ENCODE data around the gene SCAP.
"Not testable (repeated sequence)": the region's sequence is repeated elsewhere in the genome, so short reads cannot be mapped to it uniquely, and the experiment has no call there.

Gene SCAP

GRCh38 chr3:47392933-47393332 lies 82.8 kb downstream of the SCAP start:
- no peak for DNase-seq

DNA sequence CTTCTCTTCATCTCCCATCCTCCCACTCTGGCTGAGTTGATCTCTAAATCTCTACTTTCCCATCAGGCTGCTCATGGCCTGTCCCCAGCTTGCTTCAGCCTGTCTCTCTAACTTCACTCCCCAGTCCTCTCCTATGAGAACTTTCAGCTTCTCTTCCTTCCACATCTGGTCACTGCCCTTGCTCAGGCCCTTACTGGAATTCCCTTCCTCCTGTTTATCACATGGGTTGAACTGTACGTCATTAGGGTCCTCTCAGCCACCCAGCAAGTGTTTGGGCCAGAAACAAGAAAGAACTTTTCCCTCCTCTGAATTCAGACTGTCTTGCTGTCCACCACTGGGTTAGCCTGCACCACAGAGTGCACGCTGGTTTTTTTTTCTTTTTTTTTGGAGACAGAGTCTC lies 89.9 kb downstream of the SCAP start:
- DNase-seq = no peak

GRCh38 chr3:47385007-47385406 lies 90.7 kb downstream of the SCAP start:
- no peak for DNase-seq

- DNase-seq = no peak
Measured at GRCh38 chr3:47384425-47384824, 91.3 kb downstream of the SCAP start.

DNA sequence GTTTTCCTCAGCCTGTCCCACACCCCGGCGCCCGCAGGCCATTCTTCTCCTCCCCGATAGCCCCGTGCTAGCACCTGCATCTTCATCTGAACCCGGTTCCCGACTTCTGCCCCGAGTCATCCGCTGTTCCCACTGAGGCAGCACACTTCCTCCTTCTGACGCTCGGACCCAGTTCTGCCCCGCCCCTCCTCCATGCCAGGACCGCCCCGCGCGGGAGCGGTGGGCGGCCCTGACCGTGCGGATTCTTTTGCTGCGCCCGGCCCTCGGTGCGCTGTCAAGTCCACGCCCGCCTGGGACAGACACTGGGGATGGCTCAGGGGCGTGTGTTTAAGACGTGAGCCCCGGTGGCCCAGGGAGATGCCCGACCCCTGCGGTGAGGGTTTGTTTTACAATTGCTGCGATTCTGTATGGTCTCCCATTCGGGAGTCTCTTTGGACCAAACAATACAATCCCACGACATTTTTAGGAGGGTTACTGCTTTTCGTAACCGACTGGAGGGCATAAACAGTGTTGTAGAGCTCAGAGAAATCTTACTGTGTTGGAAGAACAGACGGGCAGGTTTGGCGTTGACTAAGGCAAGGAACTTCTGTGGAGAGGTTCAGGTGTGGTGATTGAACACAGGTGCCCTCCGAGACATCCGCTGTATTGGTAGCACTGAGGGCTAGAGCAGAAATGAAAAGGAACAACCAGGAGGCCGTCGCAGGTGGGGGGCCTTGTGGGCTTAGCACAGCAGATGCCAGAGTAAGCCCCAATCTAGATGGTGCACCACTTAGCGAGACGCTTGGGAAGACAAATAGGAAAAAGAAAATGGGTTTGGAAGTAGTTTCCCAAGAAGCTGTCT lies 94.2 kb downstream of the SCAP start:
- peak; percentile 76 for DNase-seq

DNA sequence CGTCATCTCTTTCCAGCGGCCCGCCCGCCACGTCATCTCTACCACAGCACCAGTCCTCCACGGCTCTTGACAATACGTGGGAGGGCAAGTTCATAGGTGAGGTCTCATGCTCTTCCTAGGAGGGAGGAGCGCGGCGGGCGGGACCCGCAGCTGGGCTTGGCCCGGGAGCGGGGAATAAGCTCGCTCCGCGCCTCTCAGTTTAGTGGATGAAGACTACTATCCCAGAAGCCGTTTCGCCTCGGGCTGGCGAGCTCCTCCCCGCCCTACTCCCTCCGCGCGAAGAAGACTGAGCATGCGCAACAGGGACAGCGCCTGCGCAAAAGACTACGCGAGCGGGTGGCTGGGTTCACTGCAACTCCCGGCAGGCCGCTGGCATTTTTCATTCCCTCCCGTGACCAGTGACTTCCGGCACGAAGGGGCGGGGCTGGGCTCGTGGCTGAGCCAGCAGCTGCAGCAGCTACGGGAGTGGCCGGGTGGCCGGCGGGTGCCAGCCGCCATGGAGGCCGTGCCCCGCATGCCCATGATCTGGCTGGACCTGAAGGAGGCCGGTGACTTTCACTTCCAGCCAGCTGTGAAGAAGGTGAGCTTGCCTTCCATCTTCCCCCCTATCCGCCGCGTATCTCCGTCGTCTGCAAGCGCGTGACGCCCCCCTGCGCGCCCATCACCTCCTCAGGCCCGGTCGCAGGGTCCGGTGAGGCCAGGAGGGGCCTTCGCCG lies 95.0 kb downstream of the SCAP start, which contains the start of gene PTPN23:
Gene PTPN23, plus strand, starts transcription at position 421 of the 716 bp plus-strand sequence. Its CDS starts 76 bp downstream, at position 497.
- peak; percentile 99 for DNase-seq

DNA sequence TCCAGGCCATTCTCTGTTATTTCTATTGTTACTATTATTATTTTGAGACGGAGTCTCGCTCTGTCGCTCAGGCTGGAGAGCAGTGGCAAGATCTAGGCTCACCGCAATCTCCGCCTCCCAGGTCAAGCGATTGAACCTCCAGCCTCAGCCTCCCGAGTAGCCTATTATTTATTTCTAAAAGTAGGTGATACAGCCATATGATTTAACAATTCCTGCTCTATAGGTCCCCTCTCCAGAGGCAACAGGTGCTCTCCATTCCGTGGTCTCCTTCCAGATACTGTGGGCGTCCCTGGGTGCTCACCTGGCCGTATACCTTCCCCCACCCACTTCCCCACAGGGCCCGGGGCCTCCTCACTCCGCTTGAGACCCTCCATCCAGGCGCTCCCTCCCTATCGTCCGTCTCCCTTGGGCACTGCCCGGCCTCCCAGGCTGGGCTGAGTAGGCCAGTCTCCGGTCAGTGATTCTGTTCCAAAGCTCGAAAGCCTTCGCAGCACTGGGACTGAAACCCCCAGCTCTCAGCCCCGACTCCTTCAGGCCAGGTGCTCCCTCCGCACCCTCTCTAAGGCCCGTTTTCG lies 95.6 kb downstream of the SCAP start:
- DNase-seq = no peak

DNA sequence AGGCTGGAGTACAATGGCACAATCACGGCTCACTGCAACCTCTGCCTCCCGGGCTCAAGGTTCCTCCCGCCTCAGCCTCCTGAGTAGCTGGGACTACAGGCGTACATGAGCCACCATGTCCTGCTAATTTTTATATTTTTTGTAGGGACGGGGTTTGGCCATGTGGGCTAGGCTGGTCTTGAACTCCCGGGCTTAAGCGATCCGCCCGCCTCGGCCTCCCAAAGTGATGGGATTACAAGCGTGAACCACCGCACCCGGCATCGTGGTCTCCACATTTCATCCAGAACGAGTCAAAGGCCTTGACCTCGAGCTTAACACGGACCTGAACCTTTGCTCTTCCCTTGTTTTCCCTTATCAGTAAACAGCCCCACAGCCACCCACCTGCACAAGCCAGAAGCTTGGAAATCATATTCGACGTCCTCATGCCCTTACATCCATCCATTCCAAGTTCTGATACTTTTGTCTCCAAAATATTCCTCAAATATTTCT lies 96.3 kb downstream of the SCAP start:
- no peak for DNase-seq

DNA sequence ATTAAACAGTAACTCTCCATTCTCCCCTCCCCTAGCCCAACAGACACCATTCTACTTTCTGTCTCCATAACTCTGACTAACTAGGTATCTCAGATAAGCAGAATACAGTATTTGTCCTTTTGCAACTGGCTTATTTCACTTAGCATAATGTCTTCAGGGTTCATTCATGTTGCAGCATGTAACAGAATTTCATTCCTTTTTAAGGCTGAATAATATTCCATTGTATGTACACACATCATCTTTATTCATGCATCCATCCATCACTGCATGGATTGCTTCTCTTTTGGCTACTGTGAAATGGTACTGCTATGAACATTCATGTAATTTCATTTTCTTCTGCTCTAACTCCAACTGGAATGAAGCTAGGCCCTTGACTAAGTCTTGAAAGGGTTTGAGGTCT lies 96.9 kb downstream of the SCAP start:
- no peak for DNase-seq

DNA sequence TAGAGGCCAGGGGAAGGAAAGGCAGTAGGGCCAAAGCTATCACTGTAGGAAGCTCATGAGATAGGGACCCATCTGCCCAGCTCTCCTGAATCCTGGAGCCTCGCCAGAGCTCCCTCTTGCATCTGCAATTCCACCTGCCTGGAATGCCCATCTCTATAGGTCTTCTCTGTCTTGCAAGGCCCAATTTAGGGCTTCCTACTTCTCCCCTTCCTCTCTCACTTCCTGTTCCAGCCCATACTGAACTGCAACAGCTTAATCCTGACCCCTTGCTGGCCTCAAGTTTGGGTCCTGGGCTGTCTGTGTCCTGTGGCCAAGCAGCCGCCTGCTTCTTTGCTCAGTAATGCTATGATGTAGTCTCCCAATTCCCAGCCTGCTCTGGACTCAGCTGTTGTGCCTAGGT lies 98.6 kb downstream of the SCAP start:
- DNase-seq = no peak

GRCh38 chr3:47376393-47376792 lies 99.3 kb downstream of the SCAP start:
- DNase-seq = no peak

GRCh38 chr3:47374587-47374986 lies 101.2 kb downstream of the SCAP start:
- no peak for DNase-seq

GRCh38 chr3:47370887-47371697 lies 104.6 kb downstream of the SCAP start:
- peak; percentile 34 for DNase-seq

- not testable (repeated sequence) for DNase-seq
Measured at GRCh38 chr3:47370020-47370419, 105.7 kb downstream of the SCAP start.

- no peak for DNase-seq
Measured at GRCh38 chr3:47367631-47368030, 108.1 kb downstream of the SCAP start.

DNA sequence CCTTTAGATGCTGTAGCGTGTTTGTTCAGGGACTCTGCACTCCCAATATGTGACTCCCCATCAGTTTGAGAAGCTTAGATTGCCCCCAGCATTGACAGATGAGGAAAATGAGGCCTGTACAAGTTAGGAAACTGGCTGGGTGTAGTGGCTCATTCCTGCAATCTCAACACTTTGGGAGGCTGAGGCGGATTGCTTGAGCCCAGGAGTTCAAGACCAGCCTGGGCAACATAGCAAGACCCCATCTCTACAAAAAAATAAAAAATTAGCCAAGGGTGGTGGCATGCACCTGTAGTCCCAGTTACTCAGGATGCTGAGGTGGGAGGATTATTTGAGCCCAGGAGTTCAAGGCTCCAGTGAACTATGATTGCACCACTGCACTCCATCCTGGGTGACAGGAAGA lies 108.9 kb downstream of the SCAP start:
- DNase-seq = no peak

DNA sequence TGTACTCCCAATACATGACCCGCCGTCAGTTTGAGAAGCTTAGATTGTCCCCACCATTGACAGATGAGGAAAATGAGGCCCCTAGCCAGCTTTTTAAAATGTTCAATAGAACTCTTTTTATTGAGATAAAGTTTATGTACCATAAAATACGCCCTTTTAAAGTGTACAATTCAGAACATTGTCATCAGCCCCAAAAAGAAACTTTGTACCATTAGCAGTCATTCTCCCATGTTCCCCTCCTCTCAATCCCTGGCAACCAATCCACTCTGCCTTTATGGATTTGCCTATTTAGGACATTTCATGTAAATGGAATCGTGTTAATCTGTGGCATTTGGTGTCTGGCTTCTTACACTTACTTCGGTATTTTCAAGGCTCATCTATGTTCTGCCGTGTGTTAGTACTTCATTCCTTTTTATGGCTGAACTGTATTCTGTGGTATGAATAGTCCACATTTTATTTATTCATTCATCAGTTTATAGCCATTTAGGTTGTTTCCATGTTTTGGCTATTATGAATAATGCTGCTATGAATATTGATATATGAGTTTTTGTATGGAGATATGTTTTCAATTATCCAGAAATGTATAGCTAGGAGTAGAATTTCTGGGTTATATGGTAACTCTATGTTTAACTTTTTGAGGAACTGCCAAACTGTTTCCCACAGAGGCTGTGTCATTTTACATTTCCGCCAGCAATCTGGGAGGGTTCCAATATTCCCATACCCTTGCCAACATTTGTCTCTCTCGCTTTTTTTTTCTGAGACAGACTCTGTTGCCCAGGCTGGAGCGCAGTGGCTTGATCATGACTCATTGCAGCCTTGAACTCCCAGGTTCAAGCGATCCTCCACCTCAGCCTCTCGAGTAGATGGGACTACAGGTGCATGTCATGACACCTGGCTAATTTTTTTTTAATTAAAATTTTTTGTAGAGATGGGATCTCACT lies 110.3 kb downstream of the SCAP start:
- DNase-seq = no peak
